ENCODE measurements around the gene SDHB.

GRCh38 chr1:17018849-17019248 is 35.0 kb downstream of the SDHB start:
- TF ChIP-seq CTCF (optimal IDR thresholded peaks at IDR 0.05 in 1 of 3, IDR thresholded peaks at IDR 0.05 in 1 of 3, conservative IDR thresholded peaks at IDR 0.05 in 1 of 3; ENCODE audit: extremely low read depth in 1 of 3, insufficient read depth in 2 of 3, low read length in 3 of 3) (no peak), EZH2 (IDR thresholded peaks at IDR 0.05; ENCODE audit: low read length) (no peak)

Measured in keratinocyte (primary cell).